ENCODE results near the gene SCAMP2.
"Not testable (repeated sequence)": the region's sequence is repeated elsewhere in the genome, so short reads cannot be mapped to it uniquely, and the experiment has no call there.

SCAMP2 gene

GRCh38 chr15:74873036-74873755, at the start of gene SCAMP2:
Gene SCAMP2 (minus strand): TSS chr15:74873365. CDS start chr15:74873255, 110 bp downstream.
- no peak for TF ChIP-seq CTCF (IDR thresholded peaks at IDR 0.05)

GRCh38 chr15:74920456-74920855, 47.3 kb upstream of the SCAMP2 start:
- no peak overlapping the region for H3K4me3 ChIP-seq
- no peak overlapping the region for H3K27ac ChIP-seq
- no peak for DNase-seq (ENCODE audit: low spot score)
- no peak for TF ChIP-seq CTCF (IDR thresholded peaks at IDR 0.05)

More at GRCh38 chr15:74873036-74873755, at the start of gene SCAMP2:
- Histone ChIP-seq H3K4me3 (peak within 1 kb of the TSS; percentile 74), H3K27ac (peak within 1 kb of the TSS; percentile 75 to 88)
- DNase-seq (ENCODE audit: low spot score), result peak; percentile 97

- TF ChIP-seq CTCF (IDR thresholded peaks at IDR 0.05), result no peak
Observed at GRCh38 chr15:74917676-74918075, 44.5 kb upstream of the SCAMP2 start.

GRCh38 chr15:74913799-74914198, 40.6 kb upstream of the SCAMP2 start:
- H3K4me3 ChIP-seq; DNase-seq (ENCODE audit: low spot score); H3K27ac ChIP-seq: not testable (repeated sequence)

More at GRCh38 chr15:74917676-74918075, 44.5 kb upstream of the SCAMP2 start:
- Histone ChIP-seq H3K27ac (no peak overlapping the region), H3K4me3 (no peak overlapping the region)
- no peak for DNase-seq (ENCODE audit: low spot score)

GRCh38 chr15:74913041-74913440, 39.9 kb upstream of the SCAMP2 start:
- no peak for TF ChIP-seq CTCF (IDR thresholded peaks at IDR 0.05)
- no peak overlapping the region for H3K4me3 ChIP-seq
- DNase-seq (ENCODE audit: low spot score), result no peak
- H3K27ac ChIP-seq, result no peak overlapping the region

- TF ChIP-seq CTCF (IDR thresholded peaks at IDR 0.05), result no peak
- no peak for DNase-seq (ENCODE audit: low spot score)
- no peak overlapping the region for H3K4me3 ChIP-seq
- H3K27ac ChIP-seq, result no peak overlapping the region
Observed at GRCh38 chr15:74908635-74909034, 35.5 kb upstream of the SCAMP2 start.

- no peak for TF ChIP-seq CTCF (IDR thresholded peaks at IDR 0.05)
- Histone ChIP-seq H3K4me3 (peak overlapping the region; percentile 97), H3K27ac (peak overlapping the region; percentile 88 to 96)
- DNase-seq (ENCODE audit: low spot score), result no peak
Observed at GRCh38 chr15:74907163-74907870, 34.2 kb upstream of the SCAMP2 start.
